GM15510 (cell line): Measurements from ENCODE around the gene ITGA1.

Source experiments
- POLR2A ChIP-seq: IDR thresholded peaks from 3 replicates; pipeline ENCODE4 v1.6.1; 2011; ENCODE audit warnings: borderline replicate concordance; ENCODE audit not compliant: insufficient read length; ENCODE audit errors: extremely low read depth

ITGA1 gene

GRCh38 chr5:52805615-52806014, 17.9 kb downstream of the ITGA1 start:
- TF ChIP-seq POLR2A = no peak

GRCh38 chr5:52807037-52807436, 19.3 kb downstream of the ITGA1 start:
- no peak for TF ChIP-seq POLR2A

- no peak for TF ChIP-seq POLR2A
Measured at GRCh38 chr5:52807723-52808122, 20.0 kb downstream of the ITGA1 start.

GRCh38 chr5:52808316-52808901, 20.7 kb downstream of the ITGA1 start:
- no peak for TF ChIP-seq POLR2A

DNA sequence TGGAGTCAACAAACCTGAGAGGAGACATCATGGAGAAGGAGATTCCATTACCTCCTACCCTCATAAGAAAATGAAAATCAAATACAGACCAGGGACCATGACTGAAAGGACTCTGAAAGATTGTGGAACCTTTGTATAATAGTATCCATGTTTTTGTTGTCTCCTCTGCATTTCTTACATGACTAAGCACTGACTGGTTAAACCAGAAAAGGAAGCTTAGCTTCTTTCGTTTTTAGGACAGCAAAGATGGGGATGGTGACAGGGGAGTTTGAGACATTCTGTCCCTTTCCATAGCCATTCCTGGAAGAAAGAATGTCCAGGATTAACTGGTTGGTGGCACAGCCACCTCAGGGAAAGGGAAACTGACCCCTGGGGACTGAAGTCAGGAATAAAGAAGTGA, 22.2 kb downstream of the ITGA1 start:
- no peak for TF ChIP-seq POLR2A

- no peak for TF ChIP-seq POLR2A
Measured at GRCh38 chr5:52810426-52810825, 22.7 kb downstream of the ITGA1 start.

GRCh38 chr5:52811067-52811749, 23.5 kb downstream of the ITGA1 start:
- no peak for TF ChIP-seq POLR2A

GRCh38 chr5:52814352-52815148, 26.8 kb downstream of the ITGA1 start:
- no peak for TF ChIP-seq POLR2A

DNA sequence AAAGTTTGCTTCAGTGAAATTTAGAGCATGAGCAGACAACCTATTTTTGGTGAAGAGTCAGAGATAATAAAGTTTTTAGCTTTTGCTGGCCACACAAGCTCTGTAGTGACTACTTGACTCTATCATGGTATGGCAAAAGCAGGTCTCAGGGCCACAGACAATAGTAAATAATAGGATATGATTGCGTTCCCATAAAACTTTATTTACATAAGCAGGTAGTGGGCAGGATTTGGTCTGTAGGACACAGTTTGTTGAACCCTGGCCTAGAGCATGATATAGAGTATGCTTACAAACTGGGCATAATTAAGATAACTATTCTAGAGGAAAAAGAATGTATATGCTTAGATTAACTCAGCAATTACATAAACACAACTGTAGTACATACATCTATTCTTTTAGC, 30.1 kb downstream of the ITGA1 start:
- TF ChIP-seq POLR2A = no peak

- no peak for TF ChIP-seq POLR2A
Measured at GRCh38 chr5:52818360-52818759, 30.6 kb downstream of the ITGA1 start.

- TF ChIP-seq POLR2A = no peak
Measured at GRCh38 chr5:52821901-52822300, 34.2 kb downstream of the ITGA1 start.

DNA sequence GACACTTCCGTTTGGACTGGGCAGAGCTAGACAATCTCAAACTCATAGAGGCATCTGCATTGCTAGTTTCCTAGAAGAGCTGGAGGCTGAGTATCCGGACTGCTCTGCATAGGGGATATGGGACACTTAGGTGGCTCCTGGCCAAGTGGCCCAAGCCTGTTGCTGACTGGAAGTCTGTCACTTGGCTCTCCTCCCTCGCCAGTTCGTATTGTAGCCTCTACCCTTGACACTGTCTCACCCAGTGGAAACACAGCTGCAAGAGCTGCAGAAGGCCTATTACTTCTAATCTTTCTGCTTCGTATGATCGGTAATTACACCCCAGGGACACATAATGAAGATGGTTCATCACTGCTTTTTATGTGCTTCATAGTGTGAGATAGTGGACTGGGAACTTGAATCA, 34.7 kb downstream of the ITGA1 start:
- no peak for TF ChIP-seq POLR2A

DNA sequence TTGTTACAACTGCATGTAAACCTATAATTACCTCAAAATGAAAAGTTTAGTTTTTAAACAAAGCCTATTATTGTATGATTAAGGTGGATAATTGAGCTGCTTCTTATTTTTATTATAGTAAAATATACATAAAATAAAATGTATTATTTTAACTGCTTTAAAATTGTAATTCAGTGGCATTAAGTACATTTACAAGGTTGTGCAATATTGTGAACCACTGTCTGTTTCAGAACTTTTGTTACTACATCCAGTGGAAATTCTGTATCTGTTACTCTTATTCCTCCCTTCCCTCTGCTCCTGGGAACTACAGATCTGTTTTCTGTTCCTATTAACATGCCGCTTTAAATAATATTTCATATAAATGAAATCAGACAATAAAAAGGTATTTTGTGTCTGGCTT, 37.1 kb downstream of the ITGA1 start:
- no peak for TF ChIP-seq POLR2A

DNA sequence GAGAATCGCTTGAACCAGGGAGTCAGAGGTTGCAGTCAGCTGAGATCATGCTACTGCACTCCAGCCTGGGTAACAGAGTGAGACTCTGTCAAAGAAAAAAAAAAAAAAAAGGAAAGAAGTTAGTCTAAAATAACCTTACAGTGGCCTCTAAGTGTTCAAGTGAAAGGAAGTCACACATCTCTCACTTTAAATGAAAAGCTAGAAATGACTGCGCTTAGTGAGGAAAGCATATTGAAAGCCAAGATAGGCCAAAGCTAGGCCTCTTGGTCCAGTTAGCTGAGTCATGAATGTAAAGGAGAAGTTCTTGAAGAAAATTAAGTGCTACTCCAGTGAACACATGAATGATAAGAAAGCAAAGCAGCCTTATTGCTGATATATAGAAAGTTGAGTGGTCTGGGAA, 38.1 kb downstream of the ITGA1 start:
- no peak for TF ChIP-seq POLR2A

- TF ChIP-seq POLR2A = no peak
Measured at GRCh38 chr5:52827815-52828214, 40.1 kb downstream of the ITGA1 start.

GRCh38 chr5:52829664-52830063, 41.9 kb downstream of the ITGA1 start:
- TF ChIP-seq POLR2A = no peak
